SK-N-SH (cell line): ENCODE measurements around the gene TMIGD2. TPM values are rescaled to one million over a fixed set of nuclear protein-coding genes. Genes with fewer than 3 reads are reported as not detected.

Experiments
- CTCF ChIA-PET: fragments of 300-600, 350-600 bp; formaldehyde crosslinking; extraction: SDS; loops from one replicate; lab custom pipeline; 2021; lab: Yijun Ruan, JAX
- POLR2A ChIA-PET: fragments of 350-600 bp; sonication (Branson Sonifier 250); formaldehyde crosslinking; extraction: SDS; loops from one replicate; lab custom pipeline; 2020; ENCODE audit warnings: antibody characterized with exemption, inconsistent platforms; lab: Yijun Ruan, JAX
- DNase-seq: peaks from one replicate; pipeline ENCODE4 v3.0.0; 2012
- H2AFZ ChIP-seq: fragments of 200-600 bp; sonication (generic); 2 replicates; pipeline ENCODE4 v1.8.1; 2016; ENCODE audit warnings: antibody characterized with exemption, mild to moderate bottlenecking, low read depth
- H3F3A ChIP-seq: fragments of 200-600 bp; sonication (generic); replicated peaks from 2 replicates; pipeline ENCODE3; 2016; ENCODE audit warnings: antibody characterized with exemption, mild to moderate bottlenecking; ENCODE audit not compliant: insufficient read depth
- H3K27ac ChIP-seq, 2 experiments: fragments of 200-500 bp in 1 of 2; fragments of 200-600 bp in 1 of 2; sonication (Bioruptor generic) in 1 of 2; sonication (generic), shearing (Covaris generic) in 1 of 2; 2 replicates each; pipeline versions ENCODE4 v1.5.1 to v1.6.1; 2014 to 2016; ENCODE audit warnings: low read depth in 2 of 2, inconsistent platforms in 1 of 2, low read length in 1 of 2, mild to moderate bottlenecking in 1 of 2, mixed read lengths in 1 of 2
- H3K27me3 ChIP-seq: fragments of 200-600 bp; sonication (generic), shearing (Covaris generic); 2 replicates; pipeline ENCODE4 v1.6.1; 2016; ENCODE audit warnings: mixed run types; ENCODE audit not compliant: insufficient read depth
- H3K36me3 ChIP-seq, 2 experiments: fragments of 200-500 bp in 1 of 2; fragments of 200-600 bp in 1 of 2; sonication (Bioruptor generic) in 1 of 2; sonication (generic) in 1 of 2; replicated peaks in 1 of 2; 2 replicates each; pipeline versions ENCODE3 to v1.5.1; 2014 to 2016; ENCODE audit warnings: low read length in 1 of 2, mild to moderate bottlenecking in 1 of 2; ENCODE audit not compliant: insufficient read depth in 2 of 2, control insufficient read depth in 1 of 2
- H3K4me1 ChIP-seq, 2 experiments: fragments of 200-500 bp in 1 of 2; fragments of 200-600 bp in 1 of 2; sonication (Bioruptor generic) in 1 of 2; sonication (generic), shearing (Covaris generic) in 1 of 2; 2 replicates each; pipeline versions ENCODE4 v1.5.1 to v1.6.1; 2014 to 2016; ENCODE audit warnings: low read depth in 1 of 2, low read length in 1 of 2, mixed run types in 1 of 2; ENCODE audit not compliant: insufficient read depth in 2 of 2, control insufficient read depth in 1 of 2
- H3K4me2 ChIP-seq: fragments of 200-600 bp; sonication (generic), shearing (Covaris generic); 2 replicates; pipeline ENCODE4 v1.6.1; 2017; ENCODE audit warnings: mixed run types
- H3K4me3 ChIP-seq, 2 experiments: fragments of 200-500 bp in 1 of 2; fragments of 200-600 bp in 1 of 2; sonication (Bioruptor generic) in 1 of 2; sonication (generic), shearing (Covaris generic) in 1 of 2; 2 replicates each; pipeline versions ENCODE4 v1.5.1 to v1.8.1; 2014 to 2016; ENCODE audit warnings: low read depth in 2 of 2, inconsistent platforms in 1 of 2, low read length in 1 of 2, mild to moderate bottlenecking in 1 of 2, mixed read lengths in 1 of 2, moderate library complexity in 1 of 2
- H3K79me2 ChIP-seq: fragments of 200-600 bp; sonication (generic); 2 replicates; pipeline ENCODE4 v1.8.1; 2017; ENCODE audit warnings: mild to moderate bottlenecking; ENCODE audit not compliant: insufficient read depth
- H3K9ac ChIP-seq: fragments of 200-600 bp; sonication (generic); 2 replicates; pipeline ENCODE4 v1.6.1; 2017; ENCODE audit warnings: mixed run types
- H3K9me2 ChIP-seq: fragments of 200-600 bp; sonication (generic); 2 replicates; pipeline ENCODE4 v1.6.1; 2017; ENCODE audit warnings: mixed run types
- H3K9me3 ChIP-seq: fragments of 200-600 bp; sonication (generic); 2 replicates; pipeline ENCODE4 v1.6.1; 2017; ENCODE audit warnings: mixed run types, mild to moderate bottlenecking, moderate library complexity
- H4K20me1 ChIP-seq: fragments of 200-600 bp; sonication (generic); 2 replicates; pipeline ENCODE4 v1.6.1; 2017; ENCODE audit warnings: mild to moderate bottlenecking, mixed run types; ENCODE audit not compliant: insufficient read depth
- EP300 ChIP-seq, 2 experiments: IDR thresholded peaks; 2 replicates each; pipeline versions ENCODE4 v1.4.0 to v1.6.1; 2012; ENCODE audit warnings: borderline replicate concordance in 1 of 2, low read depth in 1 of 2, low read length in 1 of 2
- FOXM1 ChIP-seq: IDR thresholded peaks from 2 replicates; pipeline ENCODE4 v1.4.0; 2012; ENCODE audit warnings: low read depth, mild to moderate bottlenecking
- GABPA ChIP-seq: IDR thresholded peaks from 2 replicates; pipeline ENCODE4 v1.4.0; 2012; ENCODE audit warnings: low read depth, mild to moderate bottlenecking
- MEF2A ChIP-seq: IDR thresholded peaks from 2 replicates; pipeline ENCODE4 v1.4.0; 2012; ENCODE audit warnings: low read depth, borderline replicate concordance
- MXI1 ChIP-seq: IDR thresholded peaks from 2 replicates; pipeline ENCODE4 v1.6.1; 2012; ENCODE audit warnings: mild to moderate bottlenecking, low read depth, low read length, improper control_type of control experiment
- NRF1 ChIP-seq: IDR thresholded peaks from 2 replicates; pipeline ENCODE4 v1.6.1; 2012; ENCODE audit warnings: low read depth, mild to moderate bottlenecking, low read length
- TAF1 ChIP-seq: IDR thresholded peaks from 2 replicates; pipeline ENCODE4 v1.6.1; 2012; ENCODE audit warnings: low read depth, mild to moderate bottlenecking, low read length, moderate library complexity, borderline replicate concordance
- YY1 ChIP-seq: IDR thresholded peaks from 2 replicates; pipeline ENCODE4 v1.4.0; 2012; ENCODE audit warnings: low read depth, mild to moderate bottlenecking
- WGBS: methylation state at CpG from one replicate; pipeline ENCODE4 v1.1.6; 2017; ENCODE audit warnings: low lambda C conversion rate; 5-methylcytosine and 5-hydroxymethylcytosine counted together
- polyA plus RNA-seq, 3 experiments: library from polyadenylated mRNA; depleted of rRNA; stranded (reverse); fragments of >200 nt; gene quantifications; 2 replicates each; pipeline ENCODE4 v1.2.3, GENCODE V29; 2012
- TF ChIP-seq, protein P1 (sequence below): IDR thresholded peaks from 2 replicates; pipeline ENCODE4 v1.4.0; 2012; ENCODE audit warnings: low read depth, borderline replicate concordance
- TF ChIP-seq, protein P2 (sequence below): fragments of 200-600 bp; sonication (generic); IDR thresholded peaks from 2 replicates; pipeline ENCODE4 v1.6.1; 2017; ENCODE audit warnings: antibody characterized with exemption, mild to moderate bottlenecking, moderate library complexity
- TF ChIP-seq, protein P3 (sequence below): IDR thresholded peaks from 2 replicates; pipeline ENCODE4; 2012

Gene TMIGD2
- polyA plus RNA-seq, 1 of the 3 experiments (the other 2 are of a cell fraction) = not detected

DNA sequence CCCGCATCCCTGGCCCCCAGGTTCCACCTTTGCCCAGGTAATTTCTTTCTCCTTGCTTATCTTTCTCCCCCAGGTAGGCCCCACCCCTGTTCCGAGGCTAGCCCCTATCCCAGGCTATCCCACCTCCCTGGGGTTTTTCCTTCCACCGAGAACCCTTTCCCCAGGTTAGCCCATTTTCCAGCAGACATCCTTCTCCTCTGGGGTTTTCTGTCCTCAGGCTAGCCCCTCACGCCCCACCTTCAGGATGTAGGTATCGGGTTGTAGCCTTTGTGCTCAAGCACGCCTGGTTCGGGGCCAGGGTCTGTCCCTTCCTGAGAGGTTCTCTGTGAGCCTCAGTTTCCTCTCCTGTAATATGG lies 3.0 kb upstream of the TMIGD2 start:
- no peak overlapping the region for H2AFZ ChIP-seq
- CTCF ChIA-PET = interaction anchor here (1.2 to 4.2 kb wide), 4 partner anchors 10 to 48 kb away, joined by 3 to 22 read pairs (median 8); no protein-coding TSS in a partner anchor
- H3F3A ChIP-seq = no peaks in the 10 kb centered on the region
- H3K9me2 ChIP-seq = no peaks in the 10 kb centered on the region
- WGBS = 85% methylated on average over 7 of the region's 7 CpGs
- H3K27ac ChIP-seq = no peak overlapping the region
- DNase-seq = no peak
- no peaks in the 10 kb centered on the region for H4K20me1 ChIP-seq
- no peaks in the 10 kb centered on the region for H3K79me2 ChIP-seq
- H3K9me3 ChIP-seq = no peaks in the 10 kb centered on the region
- no peak for TF ChIP-seq EP300 (IDR thresholded peaks at IDR 0.05; ENCODE audit: borderline replicate concordance in 1 of 2, low read depth in 1 of 2, low read length in 1 of 2)
- no peak for TF ChIP-seq MXI1
- TF ChIP-seq TAF1 = no peak
- TF ChIP-seq FOXM1 = no peak
- 0 out of 2 replicates have a peak overlapping the region, but pooled peaks have one; percentile 24 for H3K4me2 ChIP-seq
- no peak overlapping the region for H3K9ac ChIP-seq
- peaks cover 0 to 16% of the 10 kb centered on the region in 2 experiments; a peak in 1 of 4 replicates for H3K4me1 ChIP-seq
- POLR2A ChIA-PET = interaction anchor here (2.0 kb wide), 1 partner anchor 38 kb away, joined by 13 read pairs; the partner anchor contains the start of gene MPND
- peak overlapping the region in 1 of 2 experiments; percentile 43; a peak in 2 of 4 replicates for H3K4me3 ChIP-seq
- no peaks in the 10 kb centered on the region for H3K27me3 ChIP-seq
- peaks cover 4 to 7% of the 10 kb centered on the region in 2 experiments for H3K36me3 ChIP-seq

DNA sequence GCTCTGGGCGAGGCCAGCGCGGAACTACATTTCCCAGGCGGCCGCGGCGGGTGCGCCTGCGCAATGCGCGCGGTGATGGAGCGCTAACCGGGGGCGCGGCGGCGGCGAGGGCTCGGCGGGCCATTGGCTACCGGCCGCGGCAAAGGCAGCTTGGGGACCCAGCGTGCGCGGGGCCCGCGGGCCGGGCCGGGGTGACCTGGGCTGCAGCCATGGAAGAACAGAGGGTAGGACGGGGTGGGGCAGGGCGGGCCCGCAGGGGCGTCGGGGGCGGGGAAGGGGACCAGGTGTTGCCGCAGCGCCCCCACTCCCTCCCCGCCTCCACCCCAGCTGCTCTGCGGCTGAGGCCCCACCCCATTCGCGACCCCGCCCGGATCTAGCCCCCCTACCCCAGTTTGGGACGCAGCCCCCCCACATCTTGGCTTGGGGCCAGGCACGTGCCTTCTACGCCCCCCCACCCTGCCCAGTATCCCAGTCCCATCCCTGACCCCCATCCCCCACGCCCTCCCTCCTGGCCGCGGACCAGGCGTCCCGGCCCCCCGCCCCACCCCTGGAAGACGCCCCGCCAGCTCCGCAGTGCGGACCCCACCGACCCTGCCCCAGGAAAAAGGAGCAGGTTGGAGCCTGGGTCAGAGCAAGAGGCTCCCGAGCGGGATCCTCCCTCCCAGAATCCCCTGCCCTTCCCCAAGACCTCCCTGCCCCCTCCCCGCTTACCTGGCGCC lies 2.5 kb upstream of the TMIGD2 start, which contains the start of gene FSD1:
FSD1 (plus strand) TSS at position 61 of the 719 bp plus-strand sequence; CDS start at position 210, 149 bp downstream.
- H3K4me3 ChIP-seq = peak within 1 kb of the TSS; percentile 43 to 51; a peak in 3 of 4 replicates
- no peak within 1 kb of the TSS for H2AFZ ChIP-seq
- no peak within 1 kb of the TSS; a peak in 1 of 4 replicates for H3K27ac ChIP-seq
- H3K79me2 ChIP-seq = no peaks in the 10 kb centered on the region
- no peaks in the 10 kb centered on the region for H3F3A ChIP-seq
- H3K36me3 ChIP-seq = peaks cover 4 to 7% of the 10 kb centered on the region in 2 experiments
- no peak for TF ChIP-seq YY1
- TF ChIP-seq MXI1 = peak; percentile 28; the same call in 1 of the 2 replicates
- peak; percentile 86 for TF ChIP-seq NRF1
- TF ChIP-seq, all 33 proteins: peak for 2
- peaks cover 0 to 16% of the 10 kb centered on the region in 2 experiments; a peak in 1 of 4 replicates for H3K4me1 ChIP-seq
- peak; percentile 99 for DNase-seq
- POLR2A ChIA-PET = interaction anchor here (2.0 kb wide), 1 partner anchor 39 kb away, joined by 13 read pairs; the partner anchor contains the start of gene MPND
- no peaks in the 10 kb centered on the region for H3K27me3 ChIP-seq
- H4K20me1 ChIP-seq = no peaks in the 10 kb centered on the region
- H3K4me2 ChIP-seq = peak within 1 kb of the TSS; percentile 39; the same call in 1 of the 2 replicates
- no peak within 1 kb of the TSS for H3K9ac ChIP-seq
- WGBS = 16% methylated on average over 11 of the region's 63 CpGs
- CTCF ChIA-PET = interaction anchor here (1.2 to 4.2 kb wide), 4 partner anchors 9 to 48 kb away, joined by 3 to 22 read pairs (median 8); no protein-coding TSS in a partner anchor
- H3K9me2 ChIP-seq = no peaks in the 10 kb centered on the region
- no peaks in the 10 kb centered on the region for H3K9me3 ChIP-seq

DNA sequence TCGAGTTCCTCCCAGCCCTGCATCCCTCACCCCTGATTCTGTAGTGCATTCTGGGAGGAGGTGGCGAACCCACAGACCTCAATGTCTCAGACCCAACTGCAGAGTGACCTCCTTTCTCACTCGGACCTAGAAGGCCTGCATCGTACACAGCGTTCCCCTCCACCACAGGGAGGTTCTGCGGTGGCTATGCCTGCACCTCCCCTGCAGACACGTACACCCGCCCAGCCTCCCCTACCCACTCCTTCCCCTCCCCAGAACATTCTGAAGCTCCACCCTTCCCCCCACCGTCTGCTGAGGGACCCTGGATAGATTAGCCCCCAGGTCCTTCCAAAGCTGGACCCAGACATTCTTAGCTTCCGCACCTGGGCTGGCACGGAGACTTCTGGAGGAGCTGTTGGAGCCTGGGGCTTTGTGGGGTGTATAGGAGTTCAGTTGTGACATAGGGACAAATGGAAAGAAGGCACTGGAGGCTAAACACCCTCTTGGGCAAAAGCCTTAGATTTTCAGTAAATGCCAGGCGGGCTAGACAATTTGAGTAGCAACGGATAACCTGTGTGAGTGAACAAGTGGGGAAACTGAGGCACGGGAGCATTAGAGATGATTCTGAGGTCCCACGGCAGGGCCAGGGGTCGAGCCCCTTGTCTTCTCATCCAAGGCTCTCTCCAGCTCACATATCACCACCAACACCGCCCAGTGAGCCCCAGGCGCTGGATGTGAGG lies 1.8 kb upstream of the TMIGD2 start:
- POLR2A ChIA-PET = interaction anchor here (2.0 kb wide), 1 partner anchor 39 kb away, joined by 13 read pairs; the partner anchor contains the start of gene MPND
- Histone ChIP-seq H4K20me1 (no peaks in the 10 kb centered on the region), H3K4me3 (peak overlapping the region; percentile 43 to 51; a peak in 3 of 4 replicates), H3K27ac (no peak overlapping the region; a peak in 1 of 4 replicates), H3K4me2 (peak overlapping the region; percentile 39; the same call in 1 of the 2 replicates), H3K4me1 (peaks cover 0 to 16% of the 10 kb centered on the region in 2 experiments; a peak in 1 of 4 replicates), H3K36me3 (peaks cover 4 to 5% of the 10 kb centered on the region in 2 experiments), H3K9ac (no peak overlapping the region), H3K9me3 (no peaks in the 10 kb centered on the region), H2AFZ (no peak overlapping the region), H3K79me2 (no peaks in the 10 kb centered on the region), H3K27me3 (no peaks in the 10 kb centered on the region), H3F3A (no peaks in the 10 kb centered on the region), H3K9me2 (no peaks in the 10 kb centered on the region)
- DNase-seq = no peak
- CTCF ChIA-PET = interaction anchor here (1.9 to 4.2 kb wide), 2 partner anchors 18 to 36 kb away, joined by 7 to 22 read pairs; no protein-coding TSS in a partner anchor
- WGBS = 46% methylated on average over 16 of the region's 18 CpGs
- no peak for TF ChIP-seq MXI1
- TF ChIP-seq, protein P1, sequence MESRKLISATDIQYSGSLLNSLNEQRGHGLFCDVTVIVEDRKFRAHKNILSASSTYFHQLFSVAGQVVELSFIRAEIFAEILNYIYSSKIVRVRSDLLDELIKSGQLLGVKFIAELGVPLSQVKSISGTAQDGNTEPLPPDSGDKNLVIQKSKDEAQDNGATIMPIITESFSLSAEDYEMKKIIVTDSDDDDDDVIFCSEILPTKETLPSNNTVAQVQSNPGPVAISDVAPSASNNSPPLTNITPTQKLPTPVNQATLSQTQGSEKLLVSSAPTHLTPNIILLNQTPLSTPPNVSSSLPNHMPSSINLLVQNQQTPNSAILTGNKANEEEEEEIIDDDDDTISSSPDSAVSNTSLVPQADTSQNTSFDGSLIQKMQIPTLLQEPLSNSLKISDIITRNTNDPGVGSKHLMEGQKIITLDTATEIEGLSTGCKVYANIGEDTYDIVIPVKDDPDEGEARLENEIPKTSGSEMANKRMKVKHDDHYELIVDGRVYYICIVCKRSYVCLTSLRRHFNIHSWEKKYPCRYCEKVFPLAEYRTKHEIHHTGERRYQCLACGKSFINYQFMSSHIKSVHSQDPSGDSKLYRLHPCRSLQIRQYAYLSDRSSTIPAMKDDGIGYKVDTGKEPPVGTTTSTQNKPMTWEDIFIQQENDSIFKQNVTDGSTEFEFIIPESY = no peak
- no peak for TF ChIP-seq MEF2A
- TF ChIP-seq GABPA = no peak
- TF ChIP-seq, protein P2, sequence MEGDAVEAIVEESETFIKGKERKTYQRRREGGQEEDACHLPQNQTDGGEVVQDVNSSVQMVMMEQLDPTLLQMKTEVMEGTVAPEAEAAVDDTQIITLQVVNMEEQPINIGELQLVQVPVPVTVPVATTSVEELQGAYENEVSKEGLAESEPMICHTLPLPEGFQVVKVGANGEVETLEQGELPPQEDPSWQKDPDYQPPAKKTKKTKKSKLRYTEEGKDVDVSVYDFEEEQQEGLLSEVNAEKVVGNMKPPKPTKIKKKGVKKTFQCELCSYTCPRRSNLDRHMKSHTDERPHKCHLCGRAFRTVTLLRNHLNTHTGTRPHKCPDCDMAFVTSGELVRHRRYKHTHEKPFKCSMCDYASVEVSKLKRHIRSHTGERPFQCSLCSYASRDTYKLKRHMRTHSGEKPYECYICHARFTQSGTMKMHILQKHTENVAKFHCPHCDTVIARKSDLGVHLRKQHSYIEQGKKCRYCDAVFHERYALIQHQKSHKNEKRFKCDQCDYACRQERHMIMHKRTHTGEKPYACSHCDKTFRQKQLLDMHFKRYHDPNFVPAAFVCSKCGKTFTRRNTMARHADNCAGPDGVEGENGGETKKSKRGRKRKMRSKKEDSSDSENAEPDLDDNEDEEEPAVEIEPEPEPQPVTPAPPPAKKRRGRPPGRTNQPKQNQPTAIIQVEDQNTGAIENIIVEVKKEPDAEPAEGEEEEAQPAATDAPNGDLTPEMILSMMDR = no peak
- TF ChIP-seq, protein P3, sequence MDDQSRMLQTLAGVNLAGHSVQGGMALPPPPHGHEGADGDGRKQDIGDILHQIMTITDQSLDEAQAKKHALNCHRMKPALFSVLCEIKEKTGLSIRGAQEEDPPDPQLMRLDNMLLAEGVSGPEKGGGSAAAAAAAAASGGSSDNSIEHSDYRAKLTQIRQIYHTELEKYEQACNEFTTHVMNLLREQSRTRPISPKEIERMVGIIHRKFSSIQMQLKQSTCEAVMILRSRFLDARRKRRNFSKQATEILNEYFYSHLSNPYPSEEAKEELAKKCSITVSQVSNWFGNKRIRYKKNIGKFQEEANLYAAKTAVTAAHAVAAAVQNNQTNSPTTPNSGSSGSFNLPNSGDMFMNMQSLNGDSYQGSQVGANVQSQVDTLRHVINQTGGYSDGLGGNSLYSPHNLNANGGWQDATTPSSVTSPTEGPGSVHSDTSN = no peak
- no peak for TF ChIP-seq EP300 (IDR thresholded peaks at IDR 0.05; ENCODE audit: borderline replicate concordance in 1 of 2, low read depth in 1 of 2, low read length in 1 of 2)
